Heart left ventricle (tissue), 16 donors: ENCODE measurements around the gene PTOV1. TPM values are rescaled to one million over a fixed set of nuclear protein-coding genes. Genes with fewer than 3 reads are reported as not detected.

ENCODE experiments used
- ATAC-seq, 4 donors: fragments of 200-7000 bp; cut with Tn5 transposase; one replicate each; pipeline ENCODE4 v1.9.1; 2020 to 2022; ENCODE audit warnings: moderate library complexity in 4 of 4, mild to moderate bottlenecking in 3 of 4, moderate number of reproducible peaks in 1 of 4
- DNase-seq, 5 donors: peaks; one replicate each; pipeline ENCODE4 v3.0.0-alpha.2; 2020
- H3K27ac ChIP-seq, 12 donors: fragments of 200-600 bp; sonication (generic) in 4 of 12; one replicate each; pipeline versions ENCODE4 v1.5.0 to v1.8.0; 2016 to 2022; ENCODE audit warnings: mild to moderate bottlenecking in 2 of 12
- H3K27me3 ChIP-seq, 9 donors: fragments of 200-600 bp; sonication (generic) in 2 of 9; one replicate each; pipeline versions ENCODE4 v1.5.1 to v1.8.0; 2016 to 2022; ENCODE audit warnings: mild to moderate bottlenecking in 3 of 9
- H3K36me3 ChIP-seq, 9 donors: fragments of 200-600 bp; sonication (generic) in 2 of 9; one replicate each; pipeline versions ENCODE4 v1.5.0 to v1.8.0; 2018 to 2022; ENCODE audit warnings: mild to moderate bottlenecking in 2 of 9
- H3K4me1 ChIP-seq, 12 donors: fragments of 200-600 bp; sonication (generic) in 4 of 12; one replicate each; pipeline versions ENCODE4 v1.5.0 to v1.8.0; 2016 to 2022; ENCODE audit warnings: mild to moderate bottlenecking in 3 of 12
- H3K4me3 ChIP-seq, 12 donors: fragments of 200-600 bp; sonication (generic) in 4 of 12; one replicate each; pipeline versions ENCODE4 v1.5.0 to v1.8.0; 2017 to 2022; ENCODE audit warnings: mild to moderate bottlenecking in 9 of 12, moderate library complexity in 4 of 12
- H3K9me3 ChIP-seq, 12 donors: fragments of 200-600 bp; sonication (generic) in 4 of 12; one replicate each; pipeline versions ENCODE4 v1.5.0 to v1.8.0; 2016 to 2022; ENCODE audit warnings: mild to moderate bottlenecking in 1 of 12
- CTCF ChIP-seq, 12 donors: fragments of 200-600 bp; sonication (generic) in 4 of 12; IDR thresholded peaks; one replicate each; pipeline versions ENCODE4 v1.5.0 to v1.8.0; 2018 to 2022; ENCODE audit warnings: antibody characterized with exemption in 12 of 12, mild to moderate bottlenecking in 5 of 12
- POLR2A ChIP-seq, 2 donors: fragments of 450-650 bp; IDR thresholded peaks; one replicate each; pipeline ENCODE4 v1.6.1; 2017; ENCODE audit warnings: antibody characterized with exemption in 2 of 2, mild to moderate bottlenecking in 2 of 2, moderate library complexity in 2 of 2
- whole genome bisulfite sequencing, 4 donors: extraction: QIAGEN DNeasy Blood & Tissue Kit in 2 of 4; methylation state at CpG; one replicate each; pipeline versions ENCODE4 v1.1.5 to v1.1.7; 2013 to 2018; 5-methylcytosine and 5-hydroxymethylcytosine counted together
- intact Hi-C, 10 donors: fragments of 100-400 bp; cut with DNase I; formaldehyde crosslinking; loops; one replicate each; pipeline versions ENCODE4 v1.11.1 to v1.14.2; 2022
- polyA plus RNA-seq, 2 donors: library from polyadenylated mRNA; stranded (reverse); fragments of 200-250 nt; gene quantifications; one replicate each; pipeline ENCODE4 v1.2.3, GENCODE V29; 2013
- total RNA-seq, 9 donors: library from RNA; depleted of rRNA in 2 of 9; stranded (reverse); fragments of >200 nt in 2 of 9; fragmentation: NEBNext Ultra II Directional in 3 of 9; extraction: Animal tissue kit (Norgen Biotek cat#: 25700) in 3 of 9; gene quantifications; one replicate each; pipeline versions ENCODE4 v1.1.0 to v1.2.4, GENCODE V29; 2016 to 2023
- donor health status: ischemic (EF 13 %, LVEDD 7.1; RV severe dilation, severe dysfunction).
- donor health status: healthy with polysubstance abuse.
- donor health status: DM: no; HTN: yes; CAD: no.
- donor health status: DM: no; HTN: no; CAD: no.
- donor health status: ischemic (EF 25% LVEDD 6.9; RV normal size, moderate dysfunction).
- donor health status: ischemic (EF 25% LVEDD 5.7; RV mildly dilated, moderate dysfunction).
- donor health status: healthy.
- donor health status: DM: yes; HTN: yes; CAD: no.
- donor health status: ischemic (EF 35%, LVEDD 5.7; RV mildly dilated, moderate dysfunction).
- donor health status: nonischemic (EF 11% LVEDD 7.7; RV severe dilation, severe dysfunction).
- donor health status: DM: yes; HTN: yes; CAD: no.
- donor health status: PGD.
- donor health status: ischemic (EF 29% LVEDD 5.4; RV normal size, mild dysfunction).
- donor health status: nonischemic (EF 23%, LVEDD 6.1; RV moderate dilation, normal function).

PTOV1 gene
- total and polyA plus RNA-seq, 11 donors: 70.9 to 135 (median 91.5) TPM

GRCh38 chr19:49846408-49846807, 4.6 kb upstream of the PTOV1 start:
- Histone ChIP-seq H3K9me3 (peaks cover 0 to 9% (median 0%) of the 10 kb centered on the region in 12 donors), H3K4me1 (peaks cover 0 to 21% (median 5%) of the 10 kb centered on the region in 12 donors), H3K27ac (no peak overlapping the region), H3K27me3 (no peaks in the 10 kb centered on the region), H3K36me3 (no peaks in the 10 kb centered on the region), H3K4me3 (no peak overlapping the region)
- WGBS, 4 donors: 73 to 87% (median 83%) methylated on average over 5 of the region's 5 CpGs
- DNase-seq (no peak), ATAC-seq (no peak)
- intact Hi-C loops: no loop called here
- no peak for TF ChIP-seq POLR2A (IDR thresholded peaks at IDR 0.05)
- TF ChIP-seq CTCF (IDR thresholded peaks at IDR 0.05): no peak

- Histone ChIP-seq H3K27me3 (no peaks in the 10 kb centered on the region), H3K4me3 (no peak overlapping the region), H3K9me3 (peaks cover 0 to 9% (median 0%) of the 10 kb centered on the region in 12 donors), H3K36me3 (no peaks in the 10 kb centered on the region), H3K27ac (no peak overlapping the region), H3K4me1 (peaks cover 3 to 35% (median 17%) of the 10 kb centered on the region in 12 donors)
- DNase-seq: no peak
- TF ChIP-seq POLR2A (IDR thresholded peaks at IDR 0.05): no peak
- TF ChIP-seq CTCF (IDR thresholded peaks at IDR 0.05): no peak
- intact Hi-C loops: no loop called here
- ATAC-seq: no peak
- 90 to 94% (median 92%) methylated on average over 10 of the region's 10 CpGs for WGBS, 4 donors
Measured at GRCh38 chr19:49847731-49848696, 2.9 kb upstream of the PTOV1 start.

- H3K36me3 ChIP-seq: no peaks in the 10 kb centered on the region
- ATAC-seq: no peak
Measured at GRCh38 chr19:49848938-49849337, 2.0 kb upstream of the PTOV1 start.

More at GRCh38 chr19:49848938-49849337, 2.0 kb upstream of the PTOV1 start:
- Histone ChIP-seq H3K27me3 (no peaks in the 10 kb centered on the region), H3K27ac (no peak overlapping the region), H3K4me1 (peaks cover 3 to 42% (median 25%) of the 10 kb centered on the region in 12 donors), H3K9me3 (peaks cover 0 to 9% (median 0%) of the 10 kb centered on the region in 12 donors), H3K4me3 (no peak overlapping the region)
- 93 to 95% (median 93%) methylated on average over 3 of the region's 3 CpGs for WGBS, 4 donors
- no peak for DNase-seq
- no peak for TF ChIP-seq POLR2A (IDR thresholded peaks at IDR 0.05)
- TF ChIP-seq CTCF (IDR thresholded peaks at IDR 0.05): no peak
- intact Hi-C loops: no loop called here
